GM12864 (cell line): ENCODE results near the gene ZSWIM3.

Source experiments
- DNase-seq: peaks from one replicate; pipeline ENCODE4 v3.0.0-alpha.2; 2011; ENCODE audit warnings: low read depth
- H3K4me3 ChIP-seq: 2 replicates; pipeline ENCODE4 v1.5.1; 2011; ENCODE audit warnings: mild to moderate bottlenecking, low read depth, low read length, control low read depth
- TF ChIP-seq, protein P1 (sequence below): IDR thresholded peaks from 2 replicates; pipeline ENCODE4 v1.5.1; 2011; ENCODE audit warnings: low read depth, mild to moderate bottlenecking, moderate library complexity, low read length, control low read depth, inconsistent platforms; ENCODE audit errors: missing control alignments

Gene ZSWIM3

DNA sequence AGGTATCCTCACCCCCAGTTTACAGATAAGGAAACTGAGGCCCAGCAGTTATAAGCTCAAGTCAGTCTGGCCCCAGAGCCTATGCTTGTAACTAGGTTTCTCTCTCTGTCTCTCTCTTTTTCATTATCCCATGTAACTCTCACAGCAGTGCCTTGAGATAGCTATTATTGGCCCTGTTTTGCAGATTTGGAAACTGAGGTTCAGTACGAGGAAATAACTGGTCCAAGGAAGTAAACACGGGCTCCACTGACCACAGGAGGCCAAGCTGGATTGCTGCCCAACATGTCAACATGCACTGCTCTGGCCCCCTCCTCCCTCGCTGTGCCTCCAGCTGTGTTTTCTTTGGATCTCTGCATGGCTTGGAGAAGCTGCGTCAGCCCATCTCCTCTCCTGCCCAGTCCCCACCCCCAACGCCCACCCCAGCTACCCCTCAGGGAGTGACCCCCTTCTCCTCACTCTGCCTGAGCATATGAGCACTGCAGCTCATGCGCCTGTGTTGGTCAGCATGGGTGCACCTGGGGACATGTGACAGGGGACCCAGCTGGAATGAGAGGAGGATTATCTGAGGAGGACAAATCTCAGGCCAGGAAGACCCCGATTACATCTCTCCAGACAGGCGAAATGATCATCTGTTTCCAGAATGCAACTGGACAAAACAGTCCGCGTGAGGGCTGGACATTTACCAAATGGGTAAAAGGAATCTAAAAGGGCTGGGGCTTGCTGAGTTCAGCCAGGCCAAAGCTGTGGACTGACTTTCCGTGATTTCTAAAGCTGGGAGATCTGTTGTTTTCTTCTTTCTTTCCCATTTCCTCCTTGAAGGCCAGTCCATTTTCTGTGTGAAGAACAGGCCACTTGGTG, 62.4 kb downstream of the ZSWIM3 start:
- TF ChIP-seq, protein P1, sequence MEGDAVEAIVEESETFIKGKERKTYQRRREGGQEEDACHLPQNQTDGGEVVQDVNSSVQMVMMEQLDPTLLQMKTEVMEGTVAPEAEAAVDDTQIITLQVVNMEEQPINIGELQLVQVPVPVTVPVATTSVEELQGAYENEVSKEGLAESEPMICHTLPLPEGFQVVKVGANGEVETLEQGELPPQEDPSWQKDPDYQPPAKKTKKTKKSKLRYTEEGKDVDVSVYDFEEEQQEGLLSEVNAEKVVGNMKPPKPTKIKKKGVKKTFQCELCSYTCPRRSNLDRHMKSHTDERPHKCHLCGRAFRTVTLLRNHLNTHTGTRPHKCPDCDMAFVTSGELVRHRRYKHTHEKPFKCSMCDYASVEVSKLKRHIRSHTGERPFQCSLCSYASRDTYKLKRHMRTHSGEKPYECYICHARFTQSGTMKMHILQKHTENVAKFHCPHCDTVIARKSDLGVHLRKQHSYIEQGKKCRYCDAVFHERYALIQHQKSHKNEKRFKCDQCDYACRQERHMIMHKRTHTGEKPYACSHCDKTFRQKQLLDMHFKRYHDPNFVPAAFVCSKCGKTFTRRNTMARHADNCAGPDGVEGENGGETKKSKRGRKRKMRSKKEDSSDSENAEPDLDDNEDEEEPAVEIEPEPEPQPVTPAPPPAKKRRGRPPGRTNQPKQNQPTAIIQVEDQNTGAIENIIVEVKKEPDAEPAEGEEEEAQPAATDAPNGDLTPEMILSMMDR, result no peak
- no peak overlapping the region for H3K4me3 ChIP-seq
- no peak for DNase-seq

DNA sequence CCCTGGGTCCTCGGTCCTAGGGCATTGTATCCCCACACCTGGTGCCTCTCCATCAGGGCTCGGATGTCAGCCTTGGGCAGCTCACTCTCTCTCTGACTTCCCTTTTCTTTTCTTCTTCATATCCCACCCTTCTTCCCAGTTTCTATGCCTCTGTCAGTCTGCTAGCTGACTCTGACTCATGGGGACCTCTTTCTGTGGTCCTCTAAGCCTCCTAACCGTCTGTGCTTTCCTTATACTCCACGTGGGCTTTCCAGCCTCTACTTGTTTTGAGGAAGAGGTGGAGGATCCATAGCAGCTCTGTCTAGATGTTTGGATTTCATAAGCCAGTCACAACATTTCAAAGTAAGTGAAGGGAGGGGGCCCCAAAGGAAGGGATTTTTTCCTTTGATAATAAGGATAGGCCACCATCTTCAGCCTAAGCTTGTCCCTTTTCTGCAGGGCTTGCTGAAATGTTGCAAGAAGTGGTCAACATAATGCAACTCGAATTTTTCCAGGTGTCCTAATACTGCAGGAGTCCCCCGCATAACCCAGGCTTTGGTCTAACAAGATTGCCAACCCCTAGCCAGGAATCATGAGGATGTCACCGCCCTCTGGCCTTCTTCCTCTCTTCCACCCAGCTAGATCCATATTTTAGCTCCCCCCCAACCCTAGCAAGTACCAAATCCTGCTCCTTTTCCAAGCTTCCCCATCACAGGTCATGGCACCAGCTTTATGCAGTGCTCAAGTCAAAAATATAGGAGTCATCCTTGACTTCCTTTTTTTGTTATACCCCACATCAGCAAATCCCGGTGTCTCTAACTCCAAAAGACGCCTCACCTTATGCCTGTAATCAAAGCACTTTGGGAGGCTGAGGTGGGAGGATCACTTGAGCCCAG, 63.3 kb downstream of the ZSWIM3 start:
- H3K4me3 ChIP-seq, result no peak overlapping the region
- TF ChIP-seq, protein P1, result no peak
- DNase-seq, result no peak

DNA sequence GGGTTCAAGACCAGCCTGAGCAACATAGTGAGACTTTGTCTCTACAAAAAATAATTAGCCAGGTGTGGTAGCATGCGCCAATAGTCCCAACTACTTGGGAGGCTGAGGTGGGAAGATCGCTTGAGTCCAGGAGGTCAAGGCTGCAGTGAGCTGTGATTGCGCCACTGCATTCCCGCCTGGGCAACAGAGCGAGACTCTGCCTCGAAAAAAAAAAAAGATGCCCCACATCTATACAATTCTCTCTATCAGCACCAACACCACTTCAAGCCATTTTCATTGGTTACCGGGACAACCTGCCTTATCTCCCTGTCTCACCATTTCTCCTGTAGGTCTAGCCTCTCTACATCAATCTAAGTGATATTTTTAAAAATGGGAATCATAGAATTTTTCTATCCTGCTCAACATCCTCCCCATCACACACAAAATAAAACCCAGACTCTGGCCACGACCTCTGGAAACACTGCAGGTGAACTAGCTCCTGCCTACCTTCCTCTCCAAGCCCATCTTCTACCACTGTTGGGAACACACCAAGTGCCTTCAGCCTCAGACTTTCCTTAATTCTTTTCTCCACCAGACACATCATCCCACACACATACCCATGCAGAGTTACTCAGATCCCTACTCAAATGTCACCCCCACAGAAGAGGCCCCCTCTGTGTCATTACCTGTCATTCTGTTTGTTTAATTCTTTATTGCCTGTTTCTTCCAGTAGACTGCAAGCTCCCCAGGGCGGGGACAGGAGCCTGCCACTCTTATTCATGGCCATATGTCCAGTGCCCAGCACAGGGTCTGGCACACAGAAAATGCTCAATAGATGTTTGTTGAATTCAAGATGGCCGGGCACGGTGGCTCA, 64.1 kb downstream of the ZSWIM3 start:
- TF ChIP-seq, protein P1, result no peak
- no peak for DNase-seq
- H3K4me3 ChIP-seq, result no peak overlapping the region

DNA sequence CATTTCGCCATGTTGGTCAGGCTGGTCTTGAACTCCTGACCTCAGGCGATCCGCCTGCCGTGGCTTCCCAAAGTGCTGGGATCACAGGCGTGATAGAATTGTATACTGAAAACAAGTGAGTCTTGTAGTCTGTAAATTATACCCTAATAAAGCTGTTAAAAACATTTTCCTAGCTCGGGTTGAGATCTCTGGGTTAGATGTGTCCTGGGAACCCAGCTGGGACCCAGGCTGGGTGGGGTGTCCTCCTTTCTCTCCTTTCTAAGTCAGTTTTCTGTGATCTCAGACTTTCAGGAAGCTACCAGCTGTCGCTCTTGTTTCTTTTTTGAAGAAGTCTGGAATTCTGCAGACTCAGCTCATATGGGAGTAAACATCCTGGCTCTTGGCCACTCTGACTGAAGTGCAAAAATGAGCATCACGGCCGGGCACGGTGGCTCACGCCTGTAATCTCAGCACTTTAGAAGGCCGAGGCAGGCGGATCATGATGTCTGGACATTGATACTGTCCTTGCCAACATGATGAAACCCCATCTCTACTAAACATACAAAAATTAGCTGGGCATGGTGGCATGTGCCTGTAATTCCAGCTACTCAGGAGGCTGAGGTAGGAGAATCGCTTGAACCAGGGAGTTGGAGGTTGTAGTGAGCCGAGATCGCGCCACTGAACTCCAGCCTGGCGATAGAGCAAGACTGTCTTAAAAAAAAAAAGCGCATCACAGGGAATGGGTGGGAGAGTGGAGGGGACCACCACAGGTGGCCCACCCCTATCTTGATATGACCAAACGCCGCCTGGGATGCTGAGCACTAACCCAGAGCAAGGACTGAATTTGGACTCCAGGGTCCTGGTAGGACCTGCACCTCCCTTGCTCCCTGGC, 67.2 kb downstream of the ZSWIM3 start:
- no peak for DNase-seq
- TF ChIP-seq, protein P1, result no peak
- H3K4me3 ChIP-seq, result no peak overlapping the region

DNA sequence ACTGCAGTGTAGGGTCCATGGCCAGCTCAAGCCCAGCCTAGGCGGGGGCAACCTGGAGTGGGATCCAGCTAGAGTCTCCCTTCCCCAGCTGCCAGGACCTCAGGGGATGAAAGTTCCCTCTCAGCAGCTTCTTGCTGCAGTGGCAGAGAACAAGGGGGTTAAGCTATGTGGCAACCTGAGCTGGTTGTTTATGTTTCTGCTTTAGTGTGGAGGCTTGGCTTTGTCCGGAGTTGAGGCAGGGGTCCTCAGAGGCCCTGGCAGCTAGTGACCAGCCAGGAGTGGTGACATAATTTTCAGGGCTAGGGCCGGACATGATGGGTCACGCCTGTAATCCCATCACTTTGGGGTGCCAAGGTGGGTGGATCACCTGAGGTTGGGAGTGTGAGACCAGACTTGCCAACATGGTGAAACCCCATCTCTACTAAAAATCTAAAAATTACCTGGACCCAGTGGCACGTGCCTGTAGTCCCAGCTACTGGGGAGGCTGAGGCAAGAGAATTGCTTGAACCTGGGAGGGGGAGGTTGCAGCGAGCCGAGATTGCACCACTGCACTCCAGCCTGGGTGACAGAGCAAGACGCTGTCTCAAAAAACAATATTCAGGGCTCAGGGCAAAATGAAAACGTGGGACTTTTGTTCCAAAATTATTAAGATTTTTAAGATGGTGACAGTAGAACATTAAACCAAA, 68.5 kb downstream of the ZSWIM3 start:
- no peak overlapping the region for H3K4me3 ChIP-seq
- no peak for DNase-seq
- TF ChIP-seq, protein P1, result no peak
